ENCODE results near the gene ARPC5.
A peak's percentile ranks its signal among the peaks of the same experiment; 100 is the strongest.
"Not testable (repeated sequence)": the region's sequence is repeated elsewhere in the genome, so short reads cannot be mapped to it uniquely, and the experiment has no call there.

The ARPC5 gene

DNA sequence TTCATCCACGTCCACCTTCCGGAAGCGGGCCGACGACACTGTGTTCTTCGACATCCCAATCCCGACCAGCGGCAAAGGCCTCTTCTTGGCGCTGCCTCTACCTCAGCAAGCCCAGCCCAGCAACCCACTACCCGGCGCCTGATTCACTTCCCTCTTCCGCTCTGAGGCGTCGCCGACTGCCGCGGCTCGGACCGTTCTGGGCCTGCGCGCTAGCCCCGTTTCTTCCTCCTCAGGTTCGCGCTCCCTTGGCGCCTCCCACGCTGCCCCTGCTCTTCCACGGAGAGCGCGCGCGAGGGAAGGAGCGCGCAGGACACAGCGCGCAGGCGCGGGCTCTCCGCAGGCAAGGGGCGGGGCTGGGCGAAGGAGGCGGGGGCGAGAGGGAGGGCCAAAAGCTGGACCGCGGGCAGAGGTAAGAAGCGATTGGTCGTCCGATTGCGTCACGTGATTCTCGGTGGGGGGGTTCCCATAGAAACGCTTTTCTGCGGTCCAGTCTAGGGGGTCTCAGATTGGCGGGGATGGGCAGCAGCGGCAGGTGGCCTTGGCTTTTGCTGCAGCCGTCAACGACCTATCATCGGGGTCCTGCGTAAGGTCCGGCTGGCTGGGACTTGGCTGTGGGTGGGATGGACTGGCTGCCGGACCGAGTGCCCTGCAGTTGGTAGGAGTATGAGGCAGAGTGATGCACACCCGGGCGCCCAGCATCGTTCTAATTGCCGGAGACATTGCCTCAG lies at the start of gene ARPC5:
TSS of gene ARPC5 (minus strand) at position 178 of the 728 bp plus-strand sequence. CDS start at position 54, 124 bp downstream.
- 0 out of 2 replicates have a peak, but pooled peaks cover 5% of the 10 kb centered on the region for H3K36me3 ChIP-seq (ENCODE audit: insufficient read depth, low read length)
- H3K27ac ChIP-seq (ENCODE audit: low read depth, low read length), result peak within 1 kb of the TSS; percentile 77
- H2AFZ ChIP-seq (ENCODE audit: low read length, unreplicated experiment), result peak within 1 kb of the TSS; percentile 80
- H3K4me3 ChIP-seq (ENCODE audit: low read depth, low read length), result peak within 1 kb of the TSS; percentile 92
- H3K4me1 ChIP-seq (ENCODE audit: control insufficient read depth, insufficient read depth, low read length, unreplicated experiment), result peaks cover 18% of the 10 kb centered on the region
- H3K27me3 ChIP-seq (ENCODE audit: insufficient read depth, low read length), result no peaks in the 10 kb centered on the region
- H3K79me2 ChIP-seq (ENCODE audit: control insufficient read depth, insufficient read depth, low read length, unreplicated experiment), result peaks cover 56% of the 10 kb centered on the region

DNA sequence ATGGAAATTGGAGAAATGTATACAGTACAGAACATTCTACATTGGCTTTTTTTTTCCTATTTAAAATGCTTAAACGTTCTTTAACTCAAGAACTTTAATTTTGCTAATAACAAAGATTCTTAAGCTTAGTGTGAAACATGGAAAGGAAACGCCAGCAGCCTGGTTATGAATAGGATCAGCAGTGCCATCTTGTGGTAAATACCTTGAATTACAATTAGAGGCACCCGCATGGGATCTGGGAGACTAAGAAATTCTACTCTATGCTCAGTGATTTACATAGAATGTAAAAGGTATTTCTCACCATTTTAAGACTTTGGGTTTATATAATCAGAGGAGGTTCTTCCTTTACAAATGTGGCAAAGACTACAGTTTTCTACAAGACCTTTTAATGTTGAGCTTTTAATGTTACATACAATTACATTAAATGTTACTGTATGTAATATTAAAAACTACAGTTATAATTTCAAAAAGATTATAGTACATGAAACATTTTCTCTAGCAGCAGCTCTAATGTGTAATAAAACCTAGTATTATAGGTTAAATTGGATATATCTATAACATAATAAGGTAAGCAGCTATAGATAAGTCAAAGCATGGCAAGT lies 49.6 kb upstream of the ARPC5 start:
- Histone ChIP-seq H3K79me2 (ENCODE audit: control insufficient read depth, insufficient read depth, low read length, unreplicated experiment) (no peaks in the 10 kb centered on the region), H3K27ac (ENCODE audit: low read depth, low read length) (no peak overlapping the region), H3K4me3 (ENCODE audit: low read depth, low read length) (no peak overlapping the region), H3K36me3 (ENCODE audit: insufficient read depth, low read length) (no peaks in the 10 kb centered on the region), H3K27me3 (ENCODE audit: insufficient read depth, low read length) (no peaks in the 10 kb centered on the region), H2AFZ (ENCODE audit: low read length, unreplicated experiment) (no peak overlapping the region), H3K4me1 (ENCODE audit: control insufficient read depth, insufficient read depth, low read length, unreplicated experiment) (no peaks in the 10 kb centered on the region)

DNA sequence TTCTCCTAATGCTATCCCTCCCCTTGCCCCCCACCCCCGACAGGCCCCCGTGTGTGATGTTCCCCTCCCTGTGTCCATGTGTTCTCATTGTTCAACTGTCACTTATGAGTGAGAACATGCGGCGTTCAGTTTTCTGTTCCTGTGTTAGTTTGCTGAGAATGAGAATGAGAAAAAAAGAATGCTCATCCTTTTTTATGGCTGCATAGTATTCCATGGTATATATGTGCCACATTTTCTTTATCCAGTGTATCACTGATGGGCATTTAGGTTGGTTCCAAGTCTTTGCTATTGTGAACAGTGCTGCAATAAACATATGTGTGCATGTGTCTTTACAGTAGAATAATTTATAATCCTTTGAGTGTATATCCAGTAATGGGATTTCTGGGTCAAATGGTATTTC lies 43.8 kb upstream of the ARPC5 start:
- not testable (repeated sequence) for H3K4me3 ChIP-seq (ENCODE audit: low read depth, low read length); H3K27ac ChIP-seq (ENCODE audit: low read depth, low read length); H3K36me3 ChIP-seq (ENCODE audit: insufficient read depth, low read length); H3K79me2 ChIP-seq (ENCODE audit: control insufficient read depth, insufficient read depth, low read length, unreplicated experiment); H2AFZ ChIP-seq (ENCODE audit: low read length, unreplicated experiment); H3K27me3 ChIP-seq (ENCODE audit: insufficient read depth, low read length)
- H3K4me1 ChIP-seq (ENCODE audit: control insufficient read depth, insufficient read depth, low read length, unreplicated experiment), result peaks cover 18% of the 10 kb centered on the region

DNA sequence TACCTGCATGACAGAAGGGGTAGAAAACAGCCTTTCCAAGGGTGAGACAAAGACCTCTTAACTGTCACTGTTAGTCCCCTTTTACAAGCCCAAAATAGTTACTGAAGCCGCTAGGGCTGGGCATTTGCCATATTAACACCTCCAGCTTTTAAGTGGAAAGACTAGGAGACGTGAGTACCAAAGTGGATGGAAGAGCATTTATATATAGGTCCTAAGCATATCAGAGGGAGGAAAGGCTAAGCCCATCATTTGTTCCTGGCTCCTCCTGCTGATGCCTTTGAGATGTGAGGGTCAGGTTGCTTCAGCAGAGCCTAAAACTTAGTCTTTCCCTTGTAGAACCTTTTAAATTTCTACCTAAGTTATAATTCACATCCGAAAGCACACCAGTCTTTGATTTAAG lies 43.2 kb upstream of the ARPC5 start:
- Histone ChIP-seq H3K36me3 (ENCODE audit: insufficient read depth, low read length) (no peaks in the 10 kb centered on the region), H3K79me2 (ENCODE audit: control insufficient read depth, insufficient read depth, low read length, unreplicated experiment) (no peaks in the 10 kb centered on the region), H2AFZ (ENCODE audit: low read length, unreplicated experiment) (no peak overlapping the region), H3K4me1 (ENCODE audit: control insufficient read depth, insufficient read depth, low read length, unreplicated experiment) (peaks cover 20% of the 10 kb centered on the region), H3K27me3 (ENCODE audit: insufficient read depth, low read length) (no peaks in the 10 kb centered on the region), H3K4me3 (ENCODE audit: low read depth, low read length) (no peak overlapping the region), H3K27ac (ENCODE audit: low read depth, low read length) (no peak overlapping the region)

DNA sequence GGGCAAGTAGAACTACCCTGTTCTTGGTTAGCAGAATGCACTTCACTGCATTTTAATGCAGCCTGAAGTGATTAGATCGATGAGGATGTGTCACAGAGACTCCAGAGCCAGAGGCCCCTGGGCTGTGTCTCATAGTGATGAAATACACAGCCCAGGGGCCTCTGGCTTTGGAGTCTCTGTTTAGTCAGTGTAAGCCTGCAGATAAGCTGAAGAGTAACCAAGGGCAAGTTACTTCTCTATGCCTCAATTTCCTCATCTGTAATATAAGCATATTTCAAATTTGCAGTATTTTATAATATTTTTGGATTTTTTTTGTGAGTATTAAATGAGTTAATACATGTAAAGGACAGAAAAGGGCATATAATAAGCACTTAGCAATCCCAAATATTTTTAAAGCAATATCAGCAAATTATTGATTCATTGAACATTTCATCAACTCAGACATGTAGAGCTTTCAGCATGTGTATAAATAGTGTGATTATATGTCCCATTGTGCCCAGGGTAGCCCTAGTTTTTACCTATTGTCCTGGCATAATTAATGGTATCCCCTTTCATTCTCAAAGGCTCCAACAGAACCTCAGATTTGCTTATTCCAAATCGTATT lies 41.1 kb upstream of the ARPC5 start:
- no peaks in the 10 kb centered on the region for H3K79me2 ChIP-seq (ENCODE audit: control insufficient read depth, insufficient read depth, low read length, unreplicated experiment)
- H2AFZ ChIP-seq (ENCODE audit: low read length, unreplicated experiment), result no peak overlapping the region
- H3K4me3 ChIP-seq (ENCODE audit: low read depth, low read length), result no peak overlapping the region
- H3K4me1 ChIP-seq (ENCODE audit: control insufficient read depth, insufficient read depth, low read length, unreplicated experiment), result peaks cover 20% of the 10 kb centered on the region
- H3K36me3 ChIP-seq (ENCODE audit: insufficient read depth, low read length), result no peaks in the 10 kb centered on the region
- no peaks in the 10 kb centered on the region for H3K27me3 ChIP-seq (ENCODE audit: insufficient read depth, low read length)
- no peak overlapping the region for H3K27ac ChIP-seq (ENCODE audit: low read depth, low read length)

DNA sequence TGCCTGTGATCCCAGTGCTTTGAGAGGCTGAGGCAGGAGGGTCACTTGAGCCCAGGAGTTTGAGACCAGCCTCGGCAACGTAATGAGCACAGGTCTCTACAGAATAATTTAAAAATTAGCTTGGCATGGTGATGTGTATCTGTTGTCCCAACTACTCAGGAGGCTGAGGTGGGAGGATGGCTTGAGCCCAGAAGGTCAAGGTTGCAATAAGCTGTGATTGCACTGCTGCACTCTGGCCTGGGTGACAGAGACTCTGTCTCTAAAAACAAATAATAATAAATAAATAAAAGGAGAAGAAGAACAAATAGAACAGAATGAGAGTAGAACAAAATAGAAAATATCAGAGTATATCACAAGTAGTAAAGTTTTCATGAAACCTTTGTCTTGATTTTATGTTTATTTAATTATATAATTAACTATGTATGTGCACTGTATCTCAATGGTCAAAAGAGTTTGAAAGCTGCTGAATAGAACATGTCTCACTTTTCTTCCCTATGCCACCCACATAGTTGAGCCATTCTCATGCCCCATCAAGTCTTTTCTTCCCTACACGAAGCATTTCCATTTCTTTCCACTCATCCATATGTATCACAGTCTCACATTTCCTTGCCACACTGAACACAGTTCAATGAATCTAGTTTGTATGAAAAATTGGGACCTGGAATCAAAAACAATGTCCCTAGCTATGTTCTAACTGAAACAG lies 40.5 kb upstream of the ARPC5 start:
- Histone ChIP-seq H3K4me1 (ENCODE audit: control insufficient read depth, insufficient read depth, low read length, unreplicated experiment) (peaks cover 20% of the 10 kb centered on the region), H2AFZ (ENCODE audit: low read length, unreplicated experiment) (no peak overlapping the region), H3K27me3 (ENCODE audit: insufficient read depth, low read length) (no peaks in the 10 kb centered on the region), H3K27ac (ENCODE audit: low read depth, low read length) (no peak overlapping the region), H3K79me2 (ENCODE audit: control insufficient read depth, insufficient read depth, low read length, unreplicated experiment) (no peaks in the 10 kb centered on the region), H3K4me3 (ENCODE audit: low read depth, low read length) (no peak overlapping the region), H3K36me3 (ENCODE audit: insufficient read depth, low read length) (no peaks in the 10 kb centered on the region; the same call in 1 of the 2 replicates)

DNA sequence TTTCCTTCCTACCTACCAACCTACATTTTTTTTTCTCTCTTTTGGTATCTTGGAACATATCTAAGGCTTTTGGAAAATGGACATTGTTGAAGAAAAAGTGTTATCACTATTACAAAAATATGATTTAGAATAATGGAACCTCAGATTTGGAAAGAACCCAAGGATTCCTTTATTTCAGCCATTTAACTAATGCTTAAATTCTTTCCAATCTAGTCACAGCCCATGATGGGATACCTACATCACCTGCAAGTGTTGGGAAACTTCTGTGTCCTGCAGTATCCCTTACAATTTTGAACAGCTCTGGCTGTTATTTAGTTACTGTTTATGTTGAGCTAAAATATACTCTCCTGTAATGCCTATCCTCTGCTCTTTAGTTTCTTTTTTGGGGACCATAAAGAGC lies 39.8 kb upstream of the ARPC5 start:
- Histone ChIP-seq H3K79me2 (ENCODE audit: control insufficient read depth, insufficient read depth, low read length, unreplicated experiment) (no peaks in the 10 kb centered on the region), H2AFZ (ENCODE audit: low read length, unreplicated experiment) (no peak overlapping the region), H3K4me1 (ENCODE audit: control insufficient read depth, insufficient read depth, low read length, unreplicated experiment) (peaks cover 20% of the 10 kb centered on the region), H3K27ac (ENCODE audit: low read depth, low read length) (no peak overlapping the region), H3K36me3 (ENCODE audit: insufficient read depth, low read length) (no peaks in the 10 kb centered on the region; the same call in 1 of the 2 replicates), H3K27me3 (ENCODE audit: insufficient read depth, low read length) (no peaks in the 10 kb centered on the region), H3K4me3 (ENCODE audit: low read depth, low read length) (no peak overlapping the region)

DNA sequence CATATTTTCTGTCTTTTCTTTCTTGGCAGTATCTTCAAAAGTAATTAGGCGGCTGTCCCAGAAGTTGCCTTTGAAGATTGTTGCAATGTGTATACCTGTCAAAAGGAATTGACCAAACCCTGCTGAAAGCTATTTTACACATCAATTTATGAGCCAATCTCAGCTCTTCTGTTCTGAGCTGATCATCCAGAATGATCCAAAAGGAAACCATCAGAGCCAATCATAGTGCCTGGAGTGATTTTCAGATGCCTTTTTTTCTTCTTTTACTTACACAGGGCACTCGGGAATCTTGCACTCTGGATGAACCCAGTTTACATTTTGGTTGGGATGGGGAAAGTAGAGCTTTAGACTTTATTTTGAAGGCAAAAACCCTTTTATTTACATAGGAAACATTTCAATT lies 39.3 kb upstream of the ARPC5 start:
- Histone ChIP-seq H3K4me1 (ENCODE audit: control insufficient read depth, insufficient read depth, low read length, unreplicated experiment) (peaks cover 20% of the 10 kb centered on the region), H3K27ac (ENCODE audit: low read depth, low read length) (no peak overlapping the region), H3K79me2 (ENCODE audit: control insufficient read depth, insufficient read depth, low read length, unreplicated experiment) (no peaks in the 10 kb centered on the region), H3K36me3 (ENCODE audit: insufficient read depth, low read length) (no peaks in the 10 kb centered on the region; the same call in 1 of the 2 replicates), H2AFZ (ENCODE audit: low read length, unreplicated experiment) (no peak overlapping the region), H3K4me3 (ENCODE audit: low read depth, low read length) (no peak overlapping the region), H3K27me3 (ENCODE audit: insufficient read depth, low read length) (no peaks in the 10 kb centered on the region)

DNA sequence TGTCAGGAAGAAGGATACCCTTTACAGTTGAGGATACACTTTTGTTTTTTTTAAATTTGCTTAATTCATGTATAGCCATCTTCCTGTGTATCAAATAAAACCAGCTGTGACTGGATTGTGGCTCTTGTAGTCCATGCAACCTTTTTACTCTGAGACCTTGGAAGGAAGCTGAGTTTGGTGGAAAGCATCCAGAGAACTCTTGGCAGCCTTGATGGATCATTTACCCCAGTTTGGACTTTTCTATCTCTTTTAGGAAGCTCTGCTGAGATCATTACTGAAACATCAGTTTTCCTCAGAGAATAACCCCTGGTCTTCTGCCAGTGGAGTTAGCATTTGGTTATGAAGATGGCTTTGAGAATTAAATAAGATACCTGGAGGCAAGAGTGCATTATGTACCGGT lies 38.8 kb upstream of the ARPC5 start:
- peaks cover 20% of the 10 kb centered on the region for H3K4me1 ChIP-seq (ENCODE audit: control insufficient read depth, insufficient read depth, low read length, unreplicated experiment)
- H3K36me3 ChIP-seq (ENCODE audit: insufficient read depth, low read length), result no peaks in the 10 kb centered on the region; the same call in 1 of the 2 replicates
- no peak overlapping the region for H2AFZ ChIP-seq (ENCODE audit: low read length, unreplicated experiment)
- H3K27ac ChIP-seq (ENCODE audit: low read depth, low read length), result no peak overlapping the region
- no peak overlapping the region for H3K4me3 ChIP-seq (ENCODE audit: low read depth, low read length)
- H3K27me3 ChIP-seq (ENCODE audit: insufficient read depth, low read length), result no peaks in the 10 kb centered on the region
- H3K79me2 ChIP-seq (ENCODE audit: control insufficient read depth, insufficient read depth, low read length, unreplicated experiment), result no peaks in the 10 kb centered on the region

DNA sequence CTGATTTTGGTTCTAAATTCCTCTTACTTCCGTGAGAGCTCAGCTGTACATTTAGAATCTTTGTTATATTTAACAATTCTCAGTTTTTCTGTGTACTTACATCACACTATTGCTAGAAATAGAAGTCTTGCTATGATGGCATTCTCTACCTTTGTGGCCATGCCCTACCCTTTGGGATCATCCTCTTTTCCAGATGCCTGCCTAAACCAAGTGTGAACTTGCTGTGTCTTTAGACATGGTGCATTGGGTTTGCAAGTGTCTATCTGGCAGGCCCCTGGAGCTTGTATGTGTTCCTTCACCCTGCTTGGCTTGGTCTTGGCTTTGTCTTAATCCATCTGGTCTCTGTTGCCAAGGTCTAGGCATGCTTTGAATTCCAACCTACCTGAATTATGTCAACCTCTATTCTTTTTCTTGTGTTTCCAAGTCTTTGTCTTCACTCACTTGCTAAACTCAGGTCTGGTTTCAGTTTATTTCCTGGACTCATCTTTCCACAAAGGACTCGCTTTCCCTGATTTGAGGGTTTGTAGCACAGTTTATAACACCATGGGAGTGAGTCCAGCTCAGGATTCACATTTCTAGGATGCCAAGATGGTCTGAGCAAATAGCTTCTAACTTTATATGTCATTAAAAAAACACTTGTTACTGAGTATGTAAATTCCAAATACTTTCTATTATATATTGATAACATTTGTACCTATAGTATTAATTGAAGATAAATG lies 38.2 kb upstream of the ARPC5 start:
- Histone ChIP-seq H3K4me1 (ENCODE audit: control insufficient read depth, insufficient read depth, low read length, unreplicated experiment) (peaks cover 20% of the 10 kb centered on the region), H3K79me2 (ENCODE audit: control insufficient read depth, insufficient read depth, low read length, unreplicated experiment) (no peaks in the 10 kb centered on the region), H3K27ac (ENCODE audit: low read depth, low read length) (no peak overlapping the region), H3K36me3 (ENCODE audit: insufficient read depth, low read length) (no peaks in the 10 kb centered on the region; the same call in 1 of the 2 replicates), H3K4me3 (ENCODE audit: low read depth, low read length) (no peak overlapping the region), H3K27me3 (ENCODE audit: insufficient read depth, low read length) (no peaks in the 10 kb centered on the region), H2AFZ (ENCODE audit: low read length, unreplicated experiment) (no peak overlapping the region)

Measured in ACC112 (cell line).